Pancreas (tissue), 10 donors: ENCODE data around the gene COQ8B. TPM values are rescaled to one million over a fixed set of nuclear protein-coding genes. Genes with fewer than 3 reads are reported as not detected.

ENCODE experiments used
- ATAC-seq, 4 donors: fragments of 200-7000 bp; cut with Tn5 transposase; one replicate each; pipeline versions ENCODE4 v1.8.0 to v1.9.1; 2020; ENCODE audit warnings: mild to moderate bottlenecking in 4 of 4, moderate library complexity in 4 of 4
- DNase-seq, 6 donors: peaks; one replicate each; pipeline ENCODE4 v3.0.0-alpha.2; 2020
- FAIRE-seq: peaks from 2 replicates; lab custom pipeline; 2012; peaks lifted over from hg19 to GRCh38; lab: Jason Lieb, UNC
- H3K27ac ChIP-seq, 4 donors: fragments of 200-600 bp; sonication (generic); 1 replicate in 3 of 4; 2 replicates in 1 of 4; pipeline versions ENCODE4 v1.5.0 to v1.8.0; 2020
- H3K27me3 ChIP-seq, 4 donors: fragments of 200-600 bp; one replicate each; pipeline ENCODE4 v1.8.0; 2021
- H3K36me3 ChIP-seq, 3 donors: fragments of 200-600 bp; sonication (generic) in 1 of 3; one replicate each; pipeline versions ENCODE4 v1.5.0 to v1.8.0; 2020 to 2021
- H3K4me1 ChIP-seq, 3 donors: fragments of 200-600 bp; one replicate each; pipeline ENCODE4 v1.8.0; 2021
- H3K4me3 ChIP-seq, 4 donors: fragments of 200-600 bp; sonication (generic) in 2 of 4; one replicate each; pipeline versions ENCODE4 v1.5.0 to v1.8.0; 2020 to 2021
- H3K9me3 ChIP-seq, 4 donors: fragments of 200-600 bp; one replicate each; pipeline ENCODE4 v1.8.0; 2021
- CTCF ChIP-seq, 4 donors: fragments of 200-600 bp; sonication (generic) in 3 of 4; IDR thresholded peaks; one replicate each; pipeline versions ENCODE4 v1.5.0 to v1.8.0; 2021; ENCODE audit warnings: antibody characterized with exemption in 4 of 4
- WGBS, 2 donors: extraction: QIAGEN DNeasy Blood & Tissue Kit; methylation state at CpG; one replicate each; pipeline ENCODE4 v1.1.7; 2013; 5-methylcytosine and 5-hydroxymethylcytosine counted together
- intact Hi-C, 3 donors: fragments of 100-400 bp; cut with DNase I; formaldehyde crosslinking; loops; one replicate each; pipeline versions ENCODE4 v1.11.1 to v1.14.2; 2022
- polyA plus RNA-seq, 2 donors: library from polyadenylated mRNA; stranded (reverse); fragments of 200-250 nt; gene quantifications; one replicate each; pipeline ENCODE4 v1.2.3, GENCODE V29; 2013
- total RNA-seq, 6 donors: library from RNA; stranded (reverse); fragmentation: NEBNext Ultra II Directional in 4 of 6; extraction: Animal tissue kit (Norgen Biotek cat#: 25700) in 4 of 6; gene quantifications; one replicate each; pipeline versions ENCODE4 v1.2.1 to v1.2.4, GENCODE V29; 2021 to 2023
- donor health status: healthy with polysubstance abuse.
- donor health status: DM: no; HTN: no; CAD: no; lungs with moderate emphysema.
- donor health status: DM: no; HTN: no; CAD: no.
- donor health status: control.
- donor health status: control.
- donor health status: Bipolar disorder and iron deficiency.
- donor health status: DM: yes; HTN: yes; CAD: no.
- donor health status: DM: no; HTN: no; CAD: no.
- donor health status: DM: no; HTN: no; CAD: no.
- donor health status: DM: yes; HTN: yes; CAD: no.

The COQ8B gene
- total and polyA plus RNA-seq, 8 donors, result 12.7 to 44.2 (median 18.0) TPM

DNA sequence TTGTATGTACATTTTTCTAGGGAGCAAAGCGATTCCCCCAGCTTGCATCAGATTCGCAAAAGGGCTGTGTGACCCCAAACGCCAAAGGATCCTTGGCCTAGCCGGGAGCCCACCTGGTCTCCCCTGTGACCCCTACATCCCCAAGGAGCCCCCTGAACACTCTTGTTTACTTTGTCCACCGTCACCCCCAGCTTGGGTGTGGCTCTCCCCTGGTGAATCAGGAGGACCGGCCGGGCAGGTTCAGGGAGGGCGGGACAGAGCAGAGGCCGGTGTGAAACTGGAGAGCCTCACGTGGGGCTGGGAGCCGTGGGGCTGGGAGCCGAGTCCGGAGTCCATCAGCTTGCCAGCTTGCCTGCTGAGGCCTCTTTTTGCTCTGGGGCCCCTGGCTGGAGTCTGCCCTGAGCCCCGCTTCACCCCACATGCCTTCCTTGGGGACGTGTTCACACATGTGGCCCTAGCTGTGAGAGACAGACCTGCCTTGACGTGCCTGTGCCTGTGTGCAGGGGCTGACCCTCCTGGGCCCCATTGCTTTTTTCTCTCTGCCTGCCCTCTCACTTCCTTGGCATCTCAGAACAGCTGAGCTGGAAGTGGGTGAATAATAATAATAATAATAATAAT is 2.2 kb upstream of the COQ8B start:
- intact Hi-C loops, result no loop called here
- peak; percentile 30 to 55 (median 42) for ATAC-seq
- H3K27ac ChIP-seq, result peak overlapping the region; percentile 92 to 97 (median 94)
- no peak for FAIRE-seq
- H3K27me3 ChIP-seq, result no peaks in the 10 kb centered on the region
- 2 to 3% methylated on average over 12 to 16 of the region's 16 CpGs for WGBS, 2 donors
- peak overlapping the region; percentile 62 to 86 (median 69) for H3K4me3 ChIP-seq
- no peaks in the 10 kb centered on the region for H3K9me3 ChIP-seq
- DNase-seq, result peak; percentile 79 to 95 (median 87)
- peaks cover 21 to 26% (median 22%) of the 10 kb centered on the region in 3 donors for H3K4me1 ChIP-seq
- TF ChIP-seq CTCF (IDR thresholded peaks at IDR 0.05), result no peak
- H3K36me3 ChIP-seq, result no peaks in the 10 kb centered on the region

- ATAC-seq (no peak), DNase-seq (peak; percentile 38 to 84 (median 62)), FAIRE-seq (no peak)
- Histone ChIP-seq H3K36me3 (no peaks in the 10 kb centered on the region), H3K4me3 (peak overlapping the region; percentile 62 to 86 (median 69)), H3K27me3 (no peaks in the 10 kb centered on the region), H3K4me1 (peaks cover 21 to 26% (median 22%) of the 10 kb centered on the region in 3 donors), H3K9me3 (no peaks in the 10 kb centered on the region), H3K27ac (peak overlapping the region; percentile 92 to 97 (median 94))
- WGBS, 2 donors, result 8 to 16% methylated on average over 20 of the region's 20 CpGs
- no peak for TF ChIP-seq CTCF (IDR thresholded peaks at IDR 0.05)
- intact Hi-C loops, result no loop called here
Measured at GRCh38 chr19:40717880-40718773, 1.4 kb upstream of the COQ8B start.

- Histone ChIP-seq H3K9me3 (no peaks in the 10 kb centered on the region), H3K36me3 (no peaks in the 10 kb centered on the region), H3K4me1 (peaks cover 21 to 26% (median 22%) of the 10 kb centered on the region in 3 donors), H3K27me3 (no peaks in the 10 kb centered on the region), H3K4me3 (peak overlapping the region; percentile 62 to 86 (median 69)), H3K27ac (peak overlapping the region; percentile 92 to 97 (median 94))
- TF ChIP-seq CTCF (IDR thresholded peaks at IDR 0.05), result no peak
- FAIRE-seq (no peak), ATAC-seq (no peak), DNase-seq (peak in 2 of 6 donors; percentile 48 to 85)
- intact Hi-C loops, result no loop called here
- WGBS, 2 donors, result 0% methylated on average over 20 of the region's 20 CpGs
Measured at GRCh38 chr19:40717325-40717879, 716 bp upstream of the COQ8B start.

DNA sequence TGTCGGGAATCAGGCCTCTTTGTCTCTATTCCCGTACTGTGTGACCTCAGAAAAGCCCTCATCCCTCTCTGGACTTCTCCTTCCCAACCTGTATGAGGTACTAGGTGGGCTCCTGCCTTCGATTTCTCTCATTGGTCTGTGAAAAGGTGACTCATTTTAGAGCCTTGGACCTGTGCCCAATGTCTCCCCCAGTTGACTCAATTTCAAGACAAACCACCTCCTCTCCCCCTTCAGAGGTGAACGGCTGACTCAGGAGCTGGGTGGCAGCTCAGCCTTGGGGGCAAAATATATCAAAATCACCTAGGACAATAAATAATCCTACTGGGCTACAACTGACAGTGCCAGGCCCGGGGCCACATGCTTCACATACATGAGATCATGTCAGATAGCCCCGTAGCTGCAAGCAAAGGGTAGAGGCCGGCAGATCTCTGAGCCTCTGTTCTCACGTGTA is 630 bp downstream of the COQ8B start:
- 2 to 3% methylated on average over 8 of the region's 8 CpGs for WGBS, 2 donors
- no peak for TF ChIP-seq CTCF (IDR thresholded peaks at IDR 0.05)
- peak overlapping the region; percentile 92 to 97 (median 94) for H3K27ac ChIP-seq
- H3K4me1 ChIP-seq, result peaks cover 15 to 21% (median 21%) of the 10 kb centered on the region in 3 donors
- intact Hi-C loops, result no loop called here
- no peaks in the 10 kb centered on the region for H3K27me3 ChIP-seq
- DNase-seq, result peak in 3 of 6 donors; percentile 46 to 61 (median 52)
- ATAC-seq, result no peak
- H3K4me3 ChIP-seq, result peak overlapping the region; percentile 62 to 86 (median 69)
- H3K36me3 ChIP-seq, result no peaks in the 10 kb centered on the region
- no peak for FAIRE-seq
- no peaks in the 10 kb centered on the region for H3K9me3 ChIP-seq
